Measurements from ENCODE around the gene U2SURP. TPM values are rescaled to one million over a fixed set of nuclear protein-coding genes. Genes with fewer than 3 reads are reported as not detected.
A peak's percentile ranks its signal among the peaks of the same experiment; 100 is the strongest.

U2SURP gene
- total RNA-seq, 4 donors from 2014 or later = 39.3 to 63.3 (median 47.1) TPM

GRCh38 chr3:142981108-142981507, 20.3 kb upstream of the U2SURP start:
- no peak for DNase-seq (ENCODE audit: low spot score in 2 of 2)
- intact Hi-C loops (cut with DNase I; ENCODE audit: low total_unique reads) = loop anchor here (10.0 kb wide), 1 partner anchor 396 kb away; no protein-coding TSS in a partner anchor
- WGBS, 2 donors = 56 to 58% methylated on average over 3 of the region's 3 CpGs
- no peak overlapping the region for H3K4me3 ChIP-seq (ENCODE audit: low read depth, poor library complexity, severe bottlenecking)
- TF ChIP-seq POLR2A (IDR thresholded peaks at IDR 0.05) (no peak), CTCF (IDR thresholded peaks at IDR 0.05) (no peak)

- WGBS, 2 donors = 54 to 58% methylated on average over 7 of the region's 7 CpGs
- intact Hi-C loops (cut with DNase I; ENCODE audit: low total_unique reads) = loop anchor here (10.0 kb wide), 1 partner anchor 397 kb away; no protein-coding TSS in a partner anchor
- no peak for DNase-seq (ENCODE audit: low spot score in 2 of 2)
- TF ChIP-seq CTCF (IDR thresholded peaks at IDR 0.05) = no peak
- no peak for TF ChIP-seq POLR2A (IDR thresholded peaks at IDR 0.05)
- no peak overlapping the region for H3K4me3 ChIP-seq (ENCODE audit: low read depth, poor library complexity, severe bottlenecking)
These were observed 19.2 kb upstream of the U2SURP start for GRCh38 chr3:142982038-142982773.

GRCh38 chr3:142983318-142983717, 18.1 kb upstream of the U2SURP start:
- 87 to 100% methylated on average over 2 of the region's 2 CpGs for WGBS, 2 donors
- no peak overlapping the region for H3K4me3 ChIP-seq (ENCODE audit: low read depth, poor library complexity, severe bottlenecking)
- TF ChIP-seq CTCF (IDR thresholded peaks at IDR 0.05) (no peak), POLR2A (IDR thresholded peaks at IDR 0.05) (no peak)
- DNase-seq (ENCODE audit: low spot score in 2 of 2) = no peak
- intact Hi-C loops (cut with DNase I; ENCODE audit: low total_unique reads) = loop anchor here (10.0 kb wide), 1 partner anchor 399 kb away; no protein-coding TSS in a partner anchor

- H3K4me3 ChIP-seq (ENCODE audit: low read depth, poor library complexity, severe bottlenecking) = no peak overlapping the region
- intact Hi-C loops (cut with DNase I; ENCODE audit: low total_unique reads) = loop anchor here (10.0 kb wide), 1 partner anchor 399 kb away; no protein-coding TSS in a partner anchor
These were observed 17.1 kb upstream of the U2SURP start for GRCh38 chr3:142984255-142984654.

GRCh38 chr3:142987080-142987700, 14.2 kb upstream of the U2SURP start:
- intact Hi-C loops (cut with DNase I; ENCODE audit: low total_unique reads) = loop anchor here (5.0 to 10.0 kb wide), 2 partner anchors 160 to 402 kb away; no protein-coding TSS in a partner anchor
- TF ChIP-seq CTCF (IDR thresholded peaks at IDR 0.05) (peak in 1 of 3 donors; percentile 34), POLR2A (IDR thresholded peaks at IDR 0.05) (no peak)
- no peak for DNase-seq (ENCODE audit: low spot score in 2 of 2)
- H3K4me3 ChIP-seq (ENCODE audit: low read depth, poor library complexity, severe bottlenecking) = no peak overlapping the region
- WGBS, 2 donors = 57 to 61% methylated on average over 5 of the region's 5 CpGs

More at GRCh38 chr3:142984255-142984654, 17.1 kb upstream of the U2SURP start:
- 95 to 98% methylated on average over 3 of the region's 3 CpGs for WGBS, 2 donors
- TF ChIP-seq CTCF (IDR thresholded peaks at IDR 0.05) = no peak
- TF ChIP-seq POLR2A (IDR thresholded peaks at IDR 0.05) = no peak
- no peak for DNase-seq (ENCODE audit: low spot score in 2 of 2)

All from lower leg skin (tissue), 4 donors.